Astrocyte of the hippocampus (primary cell): ENCODE measurements around the gene FAM227A.
"Not testable (repeated sequence)": the region's sequence is repeated elsewhere in the genome, so short reads cannot be mapped to it uniquely, and the experiment has no call there.

ENCODE experiments used
- DNase-seq: peaks from one replicate; pipeline ENCODE4 v3.0.0; 2011; ENCODE audit warnings: low read depth, low spot score

FAM227A gene

GRCh38 chr22:38612217-38613006 is 43.8 kb downstream of the FAM227A start:
- no peak for DNase-seq

DNA sequence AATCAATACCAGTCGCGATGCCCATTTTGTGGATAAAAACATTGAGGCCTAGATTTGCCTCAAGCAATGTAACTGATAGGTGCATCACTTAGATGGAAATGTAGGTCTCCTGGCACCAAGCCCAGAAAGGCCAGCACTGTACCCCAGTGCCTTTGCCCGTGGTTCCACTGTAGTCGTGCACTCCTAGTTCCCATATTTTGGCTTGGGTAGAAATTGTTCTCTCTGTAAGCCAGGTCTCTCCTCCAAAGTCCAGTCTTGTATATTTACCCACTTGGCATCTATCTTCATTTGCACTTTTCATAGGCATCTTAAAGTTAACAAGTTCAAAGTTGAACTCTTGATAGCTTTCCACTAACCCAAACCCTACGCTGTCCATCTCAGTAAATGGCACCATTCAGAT is 44.6 kb downstream of the FAM227A start:
- DNase-seq = no peak

DNA sequence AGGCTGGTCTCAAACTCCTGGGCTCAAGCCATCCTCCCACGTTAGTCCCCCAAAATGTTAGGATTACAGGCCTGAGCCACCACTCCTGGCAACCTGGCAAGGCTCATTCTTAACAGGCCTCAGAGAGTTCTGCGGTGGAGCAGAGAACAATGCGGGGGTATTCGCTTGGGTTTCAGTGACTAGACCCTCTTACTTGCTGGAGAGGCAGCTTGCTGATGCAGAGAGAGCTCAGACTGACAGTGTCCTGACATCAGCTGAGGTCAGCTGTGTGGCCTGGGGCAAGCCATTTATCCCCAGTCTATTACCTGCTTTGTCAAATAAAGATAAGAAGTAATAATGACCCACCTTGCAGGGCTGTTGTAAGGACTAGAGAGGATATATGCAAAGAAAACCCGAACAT is 46.0 kb downstream of the FAM227A start:
- no peak for DNase-seq

DNA sequence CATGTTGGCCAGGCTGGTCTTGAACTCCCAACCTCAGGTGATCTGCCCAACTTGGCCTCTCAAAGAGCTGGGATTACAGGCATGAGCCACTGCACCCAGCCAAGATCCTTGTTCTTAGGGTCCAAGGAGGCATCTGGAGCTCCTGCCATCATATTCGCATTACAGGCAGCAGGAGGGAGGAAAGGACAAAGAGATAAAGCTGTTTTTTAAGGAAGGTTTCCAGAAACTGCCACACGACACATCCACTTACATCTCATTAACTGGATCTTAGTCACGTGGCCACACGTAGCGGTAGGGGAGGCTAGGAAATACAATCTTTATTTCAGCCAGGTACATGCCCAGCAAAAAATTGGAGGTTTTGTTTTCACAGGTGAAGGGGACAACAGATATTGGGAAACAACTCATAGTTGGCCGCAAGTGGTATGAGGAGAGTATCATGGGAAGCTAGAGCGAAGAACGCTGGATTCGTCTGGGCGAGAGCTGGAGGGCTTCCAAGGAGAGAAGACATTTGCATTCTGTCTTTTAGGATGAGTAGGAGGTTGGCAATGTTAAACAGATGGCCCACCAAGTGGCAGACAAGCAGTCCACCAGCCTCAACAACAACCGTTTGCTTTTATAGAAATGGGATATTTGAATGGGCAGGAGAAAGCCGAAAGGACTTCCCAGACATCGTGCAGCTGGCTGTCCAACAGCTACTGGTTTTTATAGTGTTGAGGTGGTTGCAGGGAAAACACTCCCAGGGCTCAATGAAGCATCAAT is 47.0 kb downstream of the FAM227A start:
- DNase-seq = no peak

DNA sequence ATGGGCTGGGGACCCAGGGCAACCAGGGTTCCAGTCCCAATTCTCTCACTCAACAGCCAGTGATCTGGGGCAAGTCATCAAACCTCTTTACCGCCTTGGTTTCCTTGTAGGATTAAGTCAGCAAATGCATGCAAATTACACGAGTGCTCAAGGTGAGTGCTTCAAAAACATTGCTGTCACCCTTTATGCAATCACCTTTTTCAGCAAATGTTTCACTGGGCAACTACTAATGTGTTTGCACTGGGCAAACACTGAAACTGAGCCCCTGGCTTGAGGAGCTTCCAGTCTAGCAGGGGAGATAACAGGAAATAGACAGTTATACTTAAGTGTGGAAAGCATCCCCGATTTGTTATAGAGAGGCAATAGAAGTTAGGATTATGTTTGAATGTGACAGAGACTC is 48.5 kb downstream of the FAM227A start:
- DNase-seq = no peak

- no peak for DNase-seq
Measured at GRCh38 chr22:38602166-38602565, 54.0 kb downstream of the FAM227A start.

DNA sequence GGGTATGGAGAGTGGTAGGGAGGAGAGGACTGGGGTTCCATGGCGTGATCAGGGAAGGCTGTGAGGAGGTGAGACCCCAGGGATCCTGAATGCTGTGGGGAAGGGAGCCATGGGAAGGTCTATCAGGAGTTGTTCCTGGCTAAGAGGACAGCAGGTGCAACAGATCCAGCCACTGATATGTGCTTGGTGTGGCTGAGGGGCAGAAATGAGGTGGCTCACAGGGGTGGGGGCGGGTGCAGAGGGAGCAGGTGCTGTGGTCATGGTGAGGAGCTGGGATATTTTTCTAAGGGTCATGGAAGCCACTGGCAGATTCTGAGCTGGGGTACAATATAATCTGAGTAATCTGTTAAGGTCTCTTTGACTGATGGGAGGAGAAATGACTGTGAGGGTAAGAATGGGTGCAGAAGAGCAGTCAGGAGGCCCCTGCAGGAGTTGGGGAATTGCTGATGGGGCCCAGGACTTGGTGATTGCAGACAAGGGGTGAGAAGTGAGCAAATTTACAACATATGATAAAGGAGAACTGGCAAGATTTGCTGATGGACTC is 54.9 kb downstream of the FAM227A start:
- DNase-seq = no peak

- no peak for DNase-seq
Measured at GRCh38 chr22:38599466-38599865, 56.7 kb downstream of the FAM227A start.

GRCh38 chr22:38582923-38583322 is 73.3 kb downstream of the FAM227A start:
- not testable (repeated sequence) for DNase-seq

DNA sequence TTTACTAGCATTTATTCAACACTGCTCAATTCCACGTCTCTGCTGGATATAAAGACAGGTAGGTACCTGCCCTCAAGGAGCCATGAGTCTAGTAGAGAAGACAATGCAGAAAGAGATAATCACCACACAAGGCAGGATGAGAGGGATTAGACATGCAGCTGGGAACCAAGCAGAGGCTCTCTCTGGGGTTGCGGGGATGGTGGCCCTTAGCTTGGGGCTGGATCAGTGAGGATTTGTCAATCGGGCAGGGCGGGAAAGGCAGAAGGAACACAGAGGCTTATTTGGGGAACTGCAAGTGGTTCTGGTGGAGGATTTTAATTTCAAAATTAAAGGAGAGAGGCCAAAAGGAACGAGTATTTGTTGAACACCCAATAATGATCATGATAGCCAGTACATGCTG is 77.7 kb downstream of the FAM227A start:
- no peak for DNase-seq

DNA sequence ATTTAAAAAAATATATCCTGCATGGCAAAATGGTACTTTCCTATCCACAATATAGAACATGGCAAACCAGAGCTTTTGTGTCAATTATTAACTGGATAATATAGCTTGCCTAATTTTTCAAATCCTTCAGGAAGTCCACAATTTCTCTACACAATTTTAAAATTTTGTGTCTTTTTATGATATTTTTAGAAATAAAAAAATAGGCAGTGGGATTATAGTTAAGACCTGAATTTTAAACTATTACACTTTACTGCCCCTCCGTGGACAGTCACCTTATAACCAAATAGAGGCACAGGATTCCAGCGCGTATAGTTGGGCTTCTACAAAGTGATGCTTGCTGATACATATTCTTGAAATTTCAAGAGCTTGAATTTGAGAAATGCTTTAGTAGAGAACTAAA is 84.1 kb downstream of the FAM227A start:
- DNase-seq = peak; percentile 68

DNA sequence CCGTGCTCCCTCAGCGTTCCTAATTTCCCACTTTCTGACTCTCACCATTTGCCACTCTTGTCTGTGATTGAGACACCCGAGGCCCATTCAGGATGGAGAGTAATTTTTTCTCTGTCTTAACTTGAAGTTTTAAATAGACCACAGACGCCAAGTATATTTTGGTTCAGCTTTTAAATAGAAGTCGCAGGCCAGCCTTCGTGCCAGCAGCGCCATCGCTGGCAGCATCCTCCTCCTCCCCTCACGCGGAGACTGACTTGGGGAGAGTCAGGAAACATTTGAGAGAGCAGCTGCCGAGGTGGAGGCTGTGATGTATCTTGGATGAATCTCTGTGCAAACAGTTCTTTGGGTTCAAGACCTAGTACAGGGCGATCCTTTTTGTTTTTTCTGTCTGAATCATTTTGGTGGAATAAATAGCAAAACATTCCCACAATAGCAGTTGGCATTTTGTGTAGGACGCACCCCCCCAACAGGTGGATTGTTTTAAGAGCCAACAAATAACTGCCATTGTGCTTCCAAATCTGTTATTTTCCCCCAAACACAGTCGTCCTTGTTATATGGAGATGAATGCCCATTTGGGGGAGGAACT is 85.3 kb downstream of the FAM227A start:
- DNase-seq = peak; percentile 62

DNA sequence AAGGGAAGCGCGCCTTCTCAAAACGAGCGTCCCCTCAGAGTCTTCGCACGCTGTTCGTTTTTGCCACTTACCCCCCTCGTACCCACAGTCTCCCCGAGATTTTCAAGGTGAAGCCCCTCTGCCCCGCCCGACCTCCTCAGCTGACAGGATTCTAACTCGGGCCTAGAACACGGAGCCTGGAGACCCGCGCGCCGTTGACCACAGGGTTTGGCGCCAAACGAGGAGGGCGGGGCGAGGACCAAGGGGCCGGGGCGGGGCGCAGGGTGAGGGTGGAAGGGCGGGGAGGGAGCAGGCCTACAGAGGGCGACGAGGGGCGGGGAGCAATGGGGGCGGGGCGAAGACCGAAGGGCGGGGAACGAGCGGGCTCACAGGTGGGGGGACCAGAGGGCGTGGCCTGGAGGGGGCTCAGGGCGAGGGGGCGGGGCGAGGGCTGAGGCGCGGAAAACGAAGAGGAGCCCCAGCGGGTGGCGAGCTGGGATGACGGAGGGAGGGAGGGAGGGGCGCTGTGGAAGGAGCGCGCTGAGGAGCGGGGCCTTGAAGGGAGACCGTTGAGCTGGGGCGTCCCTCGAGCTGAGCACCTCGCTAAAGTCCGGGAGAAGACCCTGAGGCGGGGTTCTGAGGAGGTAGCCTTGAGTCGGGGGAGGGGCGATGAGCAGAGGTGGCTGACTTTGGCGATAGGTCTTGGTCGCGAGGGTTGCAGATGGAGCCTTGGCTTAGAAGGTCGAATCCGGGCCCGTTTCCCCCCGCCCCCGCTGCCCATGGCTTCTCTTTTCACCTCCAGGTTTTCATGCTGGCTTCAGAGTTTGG is 86.0 kb downstream of the FAM227A start, which contains the start of gene DMC1:
TSS of gene DMC1 (minus strand) at position 212 of the 807 bp plus-strand sequence. CDS start 1,927 bp downstream, outside the sequence.
- DNase-seq = peak; percentile 93

DNA sequence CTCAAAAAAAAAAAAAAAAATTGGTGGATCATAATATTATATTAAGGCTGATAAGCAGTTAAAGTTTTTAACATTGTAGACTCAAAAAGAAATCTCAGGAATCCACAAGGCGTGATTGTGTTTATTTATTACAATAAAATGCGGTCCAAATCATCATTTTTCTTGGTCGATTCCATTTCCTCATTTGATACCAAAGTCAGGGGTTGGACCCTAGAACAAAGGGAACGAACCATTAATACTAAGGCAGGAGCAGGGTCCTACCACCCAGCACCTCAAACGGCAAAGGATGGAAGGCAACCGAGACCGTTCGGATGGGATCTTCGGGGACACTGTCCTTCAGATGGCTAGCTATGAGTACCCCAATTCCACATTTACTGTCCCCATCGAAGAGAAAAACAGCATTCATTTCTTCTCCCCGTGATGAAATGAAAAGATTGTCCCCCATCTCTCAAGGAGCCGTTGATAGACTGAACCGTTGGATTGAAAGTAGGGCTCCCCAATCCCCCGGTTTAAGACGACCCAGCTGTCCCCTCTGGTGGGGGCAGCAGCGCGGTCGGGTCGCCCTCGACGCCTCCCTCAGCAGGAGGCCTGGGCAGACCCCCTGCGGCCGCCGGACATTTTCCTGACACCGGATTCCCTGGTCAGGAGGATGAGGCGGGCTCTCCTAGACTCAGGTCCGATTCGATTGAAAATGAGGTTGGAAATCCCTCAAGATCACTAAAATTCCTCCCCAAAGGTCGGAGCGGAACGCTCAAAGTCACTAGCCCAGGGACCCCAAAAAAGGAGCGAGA is 86.8 kb downstream of the FAM227A start:
- no peak for DNase-seq

- no peak for DNase-seq
Measured at GRCh38 chr22:38567531-38568285, 88.5 kb downstream of the FAM227A start.

GRCh38 chr22:38566726-38567504 is 89.3 kb downstream of the FAM227A start:
- DNase-seq = peak; percentile 42

GRCh38 chr22:38565441-38565840 is 90.8 kb downstream of the FAM227A start:
- DNase-seq = no peak

DNA sequence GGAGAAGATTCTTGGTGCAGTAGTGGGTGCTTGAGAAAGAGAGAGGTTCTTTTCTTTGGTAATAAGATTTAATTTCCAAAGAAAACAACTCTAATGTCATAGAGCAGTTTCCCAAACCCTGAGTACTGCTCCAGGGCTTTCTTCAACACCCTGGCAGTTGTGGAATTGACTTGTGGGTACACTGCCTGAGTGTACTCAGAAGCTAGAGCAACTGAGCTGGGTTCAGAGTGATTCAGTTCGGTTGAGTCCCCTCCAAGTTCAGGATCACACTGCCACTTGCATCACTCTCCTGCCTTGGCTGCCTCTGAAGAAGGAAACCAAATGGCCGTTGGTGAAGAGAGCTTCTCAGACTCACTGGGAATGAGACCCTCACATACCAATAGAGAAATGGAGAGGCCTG is 91.5 kb downstream of the FAM227A start:
- no peak for DNase-seq

- peak; percentile 39 for DNase-seq
Measured at GRCh38 chr22:38554281-38554680, 101.9 kb downstream of the FAM227A start.
